WTC11 (cell line): ENCODE data around the gene SPEN.

Source experiments
- CREB1 ChIP-seq: sonication (generic); formaldehyde crosslinking; IDR thresholded peaks from 2 replicates; pipeline ENCODE4 v1.8.0; 2023; ENCODE audit warnings: mild to moderate bottlenecking, missing genetic modification reagents
- CTCF ChIP-seq: fragments of 200-600 bp; IDR thresholded peaks from 2 replicates; pipeline ENCODE4 v1.8.0; 2022; ENCODE audit warnings: antibody characterized with exemption
- ETV6 ChIP-seq: sonication (generic); formaldehyde crosslinking; IDR thresholded peaks from 2 replicates; pipeline ENCODE4 v1.8.1; 2022; ENCODE audit warnings: mild to moderate bottlenecking, missing genetic modification reagents
- JAZF1 ChIP-seq: fragments of 250-450 bp; sonication (Bioruptor Pico); IDR thresholded peaks from 2 replicates; pipeline ENCODE4 v1.9.0; 2021; ENCODE audit warnings: moderate library complexity, mild to moderate bottlenecking, inconsistent platforms
- NFYB ChIP-seq: sonication (generic); formaldehyde crosslinking; conservative IDR thresholded peaks from 2 replicates; pipeline ENCODE4 v1.8.0; 2022; ENCODE audit warnings: low read depth, missing genetic modification reagents
- PREB ChIP-seq: sonication (generic); formaldehyde crosslinking; IDR thresholded peaks from 2 replicates; pipeline ENCODE4 v1.8.1; 2022; ENCODE audit warnings: mild to moderate bottlenecking, missing genetic modification reagents, moderate library complexity, borderline replicate concordance
- SMAD3 ChIP-seq: sonication (generic); formaldehyde crosslinking; IDR thresholded peaks from 2 replicates; pipeline ENCODE4 v1.8.0; 2022; ENCODE audit warnings: missing genetic modification reagents, mild to moderate bottlenecking, borderline replicate concordance
- SOX15 ChIP-seq: fragments of 250-450 bp; sonication (Bioruptor Pico); IDR thresholded peaks from 2 replicates; pipeline ENCODE4 v1.9.0; 2021; ENCODE audit warnings: mild to moderate bottlenecking
- TCF7 ChIP-seq: sonication (generic); formaldehyde crosslinking; IDR thresholded peaks from 2 replicates; pipeline ENCODE4 v1.8.0; 2022; ENCODE audit warnings: mild to moderate bottlenecking, low read depth, missing genetic modification reagents, moderate library complexity
- ZNF423 ChIP-seq: fragments of 250-450 bp; sonication (Bioruptor Pico); IDR thresholded peaks from 2 replicates; pipeline ENCODE4 v2.1.2; 2022; ENCODE audit warnings: mild to moderate bottlenecking, moderate library complexity
- ZNF532 ChIP-seq: fragments of 250-450 bp; sonication (Bioruptor Pico); IDR thresholded peaks from 2 replicates; pipeline ENCODE4 v1.9.0; 2021; ENCODE audit warnings: mild to moderate bottlenecking, borderline replicate concordance

- no peak for TF ChIP-seq SOX15 (CRISPR knock-in tag)
- no peak for TF ChIP-seq PREB (CRISPR knock-in tag)
- no peak for TF ChIP-seq NFYB (CRISPR knock-in tag)
- TF ChIP-seq CTCF = no peak
- TF ChIP-seq ZNF532 = no peak
- TF ChIP-seq JAZF1 (CRISPR knock-in tag) = no peak
- no peak for TF ChIP-seq ZNF423 (CRISPR knock-in tag)
- no peak for TF ChIP-seq ETV6 (CRISPR knock-in tag)
- no peak for TF ChIP-seq CREB1 (CRISPR knock-in tag)
- no peak for TF ChIP-seq SMAD3 (CRISPR knock-in tag)
- TF ChIP-seq TCF7 (CRISPR knock-in tag) = no peak
These were observed 104.0 kb downstream of the SPEN start for GRCh38 chr1:15951341-15952153.
